ENCODE results near the gene RAB1A. TPM values are rescaled to one million over a fixed set of nuclear protein-coding genes. Genes with fewer than 3 reads are reported as not detected.
"Not testable (repeated sequence)": the region's sequence is repeated elsewhere in the genome, so short reads cannot be mapped to it uniquely, and the experiment has no call there.

RAB1A gene
- total RNA-seq, 4 donors from 2014 or later: 57.8 to 118 (median 84.7) TPM

DNA sequence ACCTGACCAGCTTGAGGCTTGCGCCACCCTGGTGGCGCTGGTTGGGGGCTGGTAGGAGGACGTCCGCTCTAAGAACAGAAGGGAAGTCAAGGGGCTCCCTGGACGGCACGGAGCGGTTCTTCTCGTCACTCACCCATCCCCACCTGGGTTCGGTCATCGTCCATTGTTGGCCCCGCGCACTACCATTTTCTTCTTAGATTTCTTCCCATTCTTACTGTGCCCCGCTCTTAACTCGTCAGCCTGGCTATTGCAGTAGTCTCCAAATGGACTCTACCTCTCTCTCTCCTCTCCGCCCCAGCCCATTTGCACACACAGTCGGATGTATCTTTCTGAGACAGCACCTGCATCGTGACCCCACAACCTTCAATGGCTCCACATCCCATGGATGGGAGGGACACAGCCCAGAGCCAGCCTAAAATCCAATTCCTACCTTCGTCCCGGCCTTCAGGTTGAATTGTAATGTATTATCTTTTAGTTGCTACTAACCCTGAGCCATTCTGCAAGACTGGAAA, 814 bp upstream of the RAB1A start:
- no peak for DNase-seq
- peak in 1 of 2 donors; percentile 9 for TF ChIP-seq POLR2A (IDR thresholded peaks at IDR 0.05)
- TF ChIP-seq, protein P1, sequence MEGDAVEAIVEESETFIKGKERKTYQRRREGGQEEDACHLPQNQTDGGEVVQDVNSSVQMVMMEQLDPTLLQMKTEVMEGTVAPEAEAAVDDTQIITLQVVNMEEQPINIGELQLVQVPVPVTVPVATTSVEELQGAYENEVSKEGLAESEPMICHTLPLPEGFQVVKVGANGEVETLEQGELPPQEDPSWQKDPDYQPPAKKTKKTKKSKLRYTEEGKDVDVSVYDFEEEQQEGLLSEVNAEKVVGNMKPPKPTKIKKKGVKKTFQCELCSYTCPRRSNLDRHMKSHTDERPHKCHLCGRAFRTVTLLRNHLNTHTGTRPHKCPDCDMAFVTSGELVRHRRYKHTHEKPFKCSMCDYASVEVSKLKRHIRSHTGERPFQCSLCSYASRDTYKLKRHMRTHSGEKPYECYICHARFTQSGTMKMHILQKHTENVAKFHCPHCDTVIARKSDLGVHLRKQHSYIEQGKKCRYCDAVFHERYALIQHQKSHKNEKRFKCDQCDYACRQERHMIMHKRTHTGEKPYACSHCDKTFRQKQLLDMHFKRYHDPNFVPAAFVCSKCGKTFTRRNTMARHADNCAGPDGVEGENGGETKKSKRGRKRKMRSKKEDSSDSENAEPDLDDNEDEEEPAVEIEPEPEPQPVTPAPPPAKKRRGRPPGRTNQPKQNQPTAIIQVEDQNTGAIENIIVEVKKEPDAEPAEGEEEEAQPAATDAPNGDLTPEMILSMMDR (IDR thresholded peaks at IDR 0.05): no peak
- no peaks in the 10 kb centered on the region for H3K9me3 ChIP-seq

DNA sequence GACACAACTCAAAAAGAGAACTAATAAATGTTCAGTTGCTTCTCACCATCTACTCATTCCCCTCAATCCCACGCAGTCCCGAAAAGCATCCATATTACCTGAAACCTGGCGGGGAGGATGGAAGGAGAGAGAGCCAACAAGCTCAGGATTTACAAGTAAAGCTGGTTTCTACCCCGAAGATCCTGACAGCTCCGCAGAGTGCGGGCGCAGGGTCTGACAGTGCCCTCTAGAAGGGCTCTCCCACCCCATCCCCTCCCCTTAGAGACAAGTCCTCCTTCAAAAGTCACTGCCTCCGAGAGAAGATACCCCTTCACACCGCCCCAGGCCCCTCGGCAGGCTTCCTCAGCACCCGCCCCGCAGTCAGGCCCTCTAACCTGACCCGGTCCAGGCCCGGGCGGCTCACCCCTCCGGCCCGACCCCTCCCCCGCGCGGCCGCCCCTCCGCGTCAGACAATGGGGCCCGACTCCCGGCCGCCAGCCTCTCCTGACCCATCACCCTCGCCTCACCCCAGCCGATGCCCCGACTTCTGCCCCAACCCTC, 550 bp downstream of the RAB1A start:
- Histone ChIP-seq H3K4me1 (peaks cover 0 to 40% (median 18%) of the 10 kb centered on the region in 4 donors), H3K4me3 (peak overlapping the region; percentile 89 to 96 (median 93)), H3K9me3 (no peaks in the 10 kb centered on the region), H3K36me3 (no peaks in the 10 kb centered on the region), H3K27ac (peak overlapping the region; percentile 95 to 99 (median 98)), H3K27me3 (no peaks in the 10 kb centered on the region)
- DNase-seq: peak in 1 of 3 donors; percentile 49
- no peak for TF ChIP-seq POLR2A (IDR thresholded peaks at IDR 0.05)
- TF ChIP-seq, protein P1 (IDR thresholded peaks at IDR 0.05): no peak

More for the DNA sequence above, 814 bp upstream of the RAB1A start:
- Histone ChIP-seq H3K4me1 (peaks cover 0 to 27% (median 13%) of the 10 kb centered on the region in 4 donors), H3K4me3 (peak overlapping the region; percentile 60 to 96 (median 90)), H3K36me3 (no peaks in the 10 kb centered on the region), H3K27me3 (no peaks in the 10 kb centered on the region), H3K27ac (peak overlapping the region; percentile 95 to 99 (median 98))

GRCh38 chr2:65128297-65129190, 1.4 kb downstream of the RAB1A start:
- H3K4me3 ChIP-seq: peak overlapping the region; percentile 89 to 96 (median 93)
- DNase-seq: no peak
- peak overlapping the region; percentile 95 to 99 (median 98) for H3K27ac ChIP-seq
- peaks cover 0 to 46% (median 18%) of the 10 kb centered on the region in 4 donors for H3K4me1 ChIP-seq
- H3K27me3 ChIP-seq: no peaks in the 10 kb centered on the region
- no peaks in the 10 kb centered on the region for H3K36me3 ChIP-seq
- H3K9me3 ChIP-seq: no peaks in the 10 kb centered on the region
- no peak for TF ChIP-seq POLR2A (IDR thresholded peaks at IDR 0.05)
- TF ChIP-seq, protein P1 (IDR thresholded peaks at IDR 0.05): no peak

DNA sequence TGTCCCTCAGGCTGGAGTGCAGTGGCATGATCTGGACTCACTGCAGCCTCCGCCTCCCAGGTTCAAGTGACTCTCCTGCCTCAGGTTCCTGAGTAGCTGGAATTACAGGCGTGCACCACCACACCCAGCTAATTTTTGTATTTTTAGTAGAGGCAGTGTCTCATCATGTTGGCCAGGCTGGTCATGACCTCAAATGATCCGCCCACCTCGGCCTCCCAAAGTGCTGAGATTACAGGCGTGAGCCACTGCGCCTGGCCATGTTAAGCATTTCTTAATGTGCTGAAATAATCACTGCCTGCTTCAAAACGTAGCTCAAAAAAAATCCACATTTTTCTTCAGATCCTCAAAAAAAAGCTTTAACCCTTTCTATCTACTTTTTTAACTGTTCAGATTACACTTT, 4.4 kb downstream of the RAB1A start:
- peaks cover 0 to 63% (median 18%) of the 10 kb centered on the region in 4 donors for H3K4me1 ChIP-seq
- not testable (repeated sequence) for DNase-seq, H3K27me3 ChIP-seq, H3K9me3 ChIP-seq, H3K4me3 ChIP-seq, H3K27ac ChIP-seq, H3K36me3 ChIP-seq

- no peaks in the 10 kb centered on the region for H3K9me3 ChIP-seq
- no peaks in the 10 kb centered on the region for H3K36me3 ChIP-seq
- peaks cover 0 to 70% (median 12%) of the 10 kb centered on the region in 4 donors for H3K4me1 ChIP-seq
- H3K27ac ChIP-seq: no peak overlapping the region
- DNase-seq: no peak
- no peaks in the 10 kb centered on the region for H3K27me3 ChIP-seq
- no peak overlapping the region for H3K4me3 ChIP-seq
- TF ChIP-seq, protein P1 (IDR thresholded peaks at IDR 0.05): no peak
- TF ChIP-seq POLR2A (IDR thresholded peaks at IDR 0.05): no peak
Observed at GRCh38 chr2:65122313-65122712, 7.6 kb downstream of the RAB1A start.
